ENCODE measurements around the gene ELOB.

GRCh38 chr16:2804728-2805127, 27.6 kb upstream of the ELOB start:
- TF ChIP-seq CTCF (IDR thresholded peaks at IDR 0.05 in 4 of 5, conservative IDR thresholded peaks at IDR 0.05 in 1 of 5) (no peak), POLR2A (IDR thresholded peaks at IDR 0.05) (no peak)
